IMR-90 (cell line): Measurements from ENCODE around the gene WDR11. TPM values are rescaled to one million over a fixed set of nuclear protein-coding genes. Genes with fewer than 3 reads are reported as not detected.

Experiments
- ATAC-seq: fragments of 200-7000 bp; cut with Tn5 transposase; 2 replicates; pipeline ENCODE4 v1.9.1; 2020; ENCODE audit warnings: low read depth, mild to moderate bottlenecking, moderate library complexity
- BruUV-seq: library from RNA; stranded (reverse); fragments of 400-500 nt; replicated peaks from 2 replicates; lab custom pipeline; 2021; lab: Mats Ljungman, UMichigan
- CTCF ChIA-PET: fragments of 300-600 bp; formaldehyde crosslinking; extraction: SDS; loops from one replicate; lab custom pipeline; 2021; ENCODE audit warnings: antibody characterized with exemption; lab: Yijun Ruan, JAX
- POLR2A ChIA-PET: fragments of 300-600 bp; sonication (Branson Sonifier 250); formaldehyde crosslinking; loops from one replicate; lab custom pipeline; 2022; ENCODE audit warnings: antibody characterized with exemption; ENCODE audit not compliant: unreplicated experiment; lab: Charles Lee
- DNase-seq: peaks from one replicate; pipeline ENCODE4 v3.0.0; 2013
- H2AFZ ChIP-seq: replicated peaks from 2 replicates; pipeline ENCODE3; 2013; ENCODE audit warnings: low read length, mild to moderate bottlenecking; ENCODE audit not compliant: poor library complexity
- H2AK5ac ChIP-seq: 2 replicates; pipeline ENCODE4 v1.6.1; 2013; ENCODE audit warnings: low read depth, low read length, inconsistent platforms
- H2AK9ac ChIP-seq: replicated peaks from 2 replicates; pipeline ENCODE3; 2013; ENCODE audit warnings: mild to moderate bottlenecking, low read depth, low read length, moderate library complexity; ENCODE audit not compliant: poor library complexity
- H2BK120ac ChIP-seq: 2 replicates; pipeline ENCODE4 v1.6.1; 2013; ENCODE audit warnings: low read depth, low read length, inconsistent platforms
- H2BK15ac ChIP-seq: 3 replicates; pipeline ENCODE4 v1.6.1; 2013; ENCODE audit warnings: low read depth, low read length, inconsistent platforms
- H2BK20ac ChIP-seq: 2 replicates; pipeline ENCODE4 v1.6.1; 2013; ENCODE audit warnings: low read depth, mild to moderate bottlenecking, inconsistent platforms, low read length, moderate library complexity
- H2BK5ac ChIP-seq: 2 replicates; pipeline ENCODE4 v1.6.1; 2013; ENCODE audit warnings: mild to moderate bottlenecking, low read depth, low read length, inconsistent platforms; ENCODE audit not compliant: poor library complexity, severe bottlenecking
- H3K14ac ChIP-seq: replicated peaks from 2 replicates; pipeline ENCODE4 v1.6.1; 2013; ENCODE audit warnings: low read depth, low read length, inconsistent platforms
- H3K18ac ChIP-seq: 2 replicates; pipeline ENCODE4 v1.6.1; 2013; ENCODE audit warnings: low read depth, low read length, control low read depth
- H3K23ac ChIP-seq: 2 replicates; pipeline ENCODE4 v1.6.1; 2013; ENCODE audit warnings: low read depth, low read length, inconsistent platforms
- H3K27ac ChIP-seq: 2 replicates; pipeline ENCODE4 v1.5.1; 2013; ENCODE audit warnings: mild to moderate bottlenecking, control low read depth, low read length; ENCODE audit not compliant: insufficient read depth
- H3K27me3 ChIP-seq: 2 replicates; pipeline ENCODE4 v1.6.1; 2013; ENCODE audit warnings: low read length; ENCODE audit not compliant: control insufficient read depth, insufficient read depth
- H3K36me3 ChIP-seq: 2 replicates; pipeline ENCODE4 v1.6.1; 2013; ENCODE audit warnings: low read length, mixed read lengths; ENCODE audit not compliant: control insufficient read depth, insufficient read depth
- H3K4ac ChIP-seq: 2 replicates; pipeline ENCODE4 v1.6.1; 2013; ENCODE audit warnings: low read depth, low read length, inconsistent platforms
- H3K4me1 ChIP-seq: 2 replicates; pipeline ENCODE4 v1.6.1; 2013; ENCODE audit warnings: low read length, mixed read lengths; ENCODE audit not compliant: control insufficient read depth, insufficient read depth
- H3K4me2 ChIP-seq: 2 replicates; pipeline ENCODE4 v1.6.1; 2013; ENCODE audit warnings: low read depth, mild to moderate bottlenecking, control low read depth, low read length, moderate library complexity
- H3K4me3 ChIP-seq: 2 replicates; pipeline ENCODE4 v1.5.1; 2013; ENCODE audit warnings: low read depth, mild to moderate bottlenecking, control low read depth, low read length, moderate library complexity; ENCODE audit not compliant: insufficient read depth
- H3K56ac ChIP-seq: 2 replicates; pipeline ENCODE4 v1.6.1; 2013; ENCODE audit warnings: low read length, inconsistent platforms; ENCODE audit not compliant: insufficient read depth; ENCODE audit errors: extremely low read depth
- H3K79me1 ChIP-seq, 2 experiments: 2 replicates each; pipeline ENCODE4 v1.6.1; 2013; ENCODE audit warnings: low read length in 2 of 2, inconsistent platforms in 1 of 2, low read depth in 1 of 2
- H3K9ac ChIP-seq: 2 replicates; pipeline ENCODE4 v1.6.1; 2013; ENCODE audit warnings: low read depth, low read length, control low read depth
- H3K9me1 ChIP-seq: 2 replicates; pipeline ENCODE4 v1.6.1; 2013; ENCODE audit warnings: low read length, inconsistent platforms; ENCODE audit not compliant: insufficient read depth
- H3K9me3 ChIP-seq: 2 replicates; pipeline ENCODE4 v1.6.1; 2013; ENCODE audit warnings: low read length; ENCODE audit not compliant: control insufficient read depth, insufficient read depth
- H4K20me1 ChIP-seq: 2 replicates; pipeline ENCODE4 v1.6.1; 2013; ENCODE audit warnings: low read length, inconsistent platforms; ENCODE audit not compliant: insufficient read depth
- H4K5ac ChIP-seq: 2 replicates; pipeline ENCODE4 v1.6.1; 2013; ENCODE audit warnings: mild to moderate bottlenecking, low read depth, low read length, control low read depth
- H4K8ac ChIP-seq, 2 experiments: 2 replicates each; pipeline ENCODE4 v1.6.1; 2013; ENCODE audit warnings: low read depth in 2 of 2, low read length in 2 of 2, control low read depth in 1 of 2, inconsistent platforms in 1 of 2
- H4K91ac ChIP-seq: 2 replicates; pipeline ENCODE4 v1.6.1; 2013; ENCODE audit warnings: low read depth, low read length, inconsistent platforms; ENCODE audit not compliant: insufficient read depth
- CHD1 ChIP-seq: IDR thresholded peaks from 2 replicates; pipeline ENCODE4 v1.6.1; 2012; ENCODE audit warnings: low read depth, low read length, improper control_type of control experiment
- MAZ ChIP-seq: IDR thresholded peaks from 2 replicates; pipeline ENCODE4 v1.6.1; 2012; ENCODE audit warnings: low read depth, mild to moderate bottlenecking, low read length, improper control_type of control experiment, moderate library complexity, borderline replicate concordance
- RAD21 ChIP-seq: IDR thresholded peaks from 2 replicates; pipeline ENCODE4 v1.6.1; 2012; ENCODE audit warnings: low read length, improper control_type of control experiment
- SMC3 ChIP-seq: fragments of 150-350 bp; IDR thresholded peaks from 2 replicates; pipeline ENCODE4 v1.6.1; 2016; ENCODE audit warnings: low read depth, mild to moderate bottlenecking, antibody characterized with exemption, low read length, moderate library complexity
- WGBS, 2 experiments: methylation state at CpG; one replicate each; pipeline versions ENCODE4 v1.1.5 to v1.1.7; 2013; ENCODE audit warnings: missing lambda C conversion rate in 2 of 2; ENCODE audit not compliant: insufficient read length in 1 of 2; ENCODE audit errors: extremely low coverage in 2 of 2; 5-methylcytosine and 5-hydroxymethylcytosine counted together
- dilution Hi-C: fragments of 300-500 bp; cut with HindIII; formaldehyde crosslinking; loops from one replicate; pipeline ENCODE4 v1.14.3; 2018; ENCODE audit warnings: low sequenced_read_pairs; ENCODE audit not compliant: unreplicated experiment
- in situ Hi-C: fragments of 300-500 bp; cut with MboI; formaldehyde crosslinking; loops from 3 replicates; pipeline ENCODE4 v1.14.3; 2019; ENCODE audit warnings: low sequenced_read_pairs, inconsistent platforms, mixed read lengths
- intact Hi-C: fragments of 100-400 bp; cut with micrococcal nuclease; formaldehyde crosslinking; loops from 2 replicates; pipeline ENCODE4 v1.10.0; 2022
- polyA plus RNA-seq, 3 experiments: library from polyadenylated mRNA; depleted of rRNA; stranded (reverse); fragments of >200 nt; gene quantifications; 2 replicates each; pipeline ENCODE4 v1.2.3, GENCODE V29; 2012; ENCODE audit warnings: low replicate concordance in 1 of 3
- total RNA-seq: library from RNA; depleted of rRNA; stranded (reverse); fragments of >200 nt; gene quantifications from 2 replicates; pipeline ENCODE4 v1.2.3, GENCODE V29; 2012
- TF ChIP-seq, protein P1 (sequence below): fragments of 150-350 bp; IDR thresholded peaks from 2 replicates; pipeline ENCODE4 v1.6.1; 2017; ENCODE audit warnings: mild to moderate bottlenecking, antibody characterized with exemption, low read length, low read depth
- TF ChIP-seq, protein P2 (sequence below): conservative IDR thresholded peaks from 2 replicates; pipeline ENCODE4 v1.5.1; 2012; ENCODE audit warnings: mild to moderate bottlenecking, low read depth, low read length, improper control_type of control experiment
- TF ChIP-seq, protein P3 (sequence below): fragments of 150-350 bp; IDR thresholded peaks from 2 replicates; pipeline ENCODE4 v1.6.1; 2016; ENCODE audit warnings: low read depth, mild to moderate bottlenecking, low read length, moderate library complexity, borderline replicate concordance

WDR11 gene
- total and polyA plus RNA-seq, 2 of the 4 experiments (the other 2 are of a cell fraction): 31.6 to 62.6 TPM

DNA sequence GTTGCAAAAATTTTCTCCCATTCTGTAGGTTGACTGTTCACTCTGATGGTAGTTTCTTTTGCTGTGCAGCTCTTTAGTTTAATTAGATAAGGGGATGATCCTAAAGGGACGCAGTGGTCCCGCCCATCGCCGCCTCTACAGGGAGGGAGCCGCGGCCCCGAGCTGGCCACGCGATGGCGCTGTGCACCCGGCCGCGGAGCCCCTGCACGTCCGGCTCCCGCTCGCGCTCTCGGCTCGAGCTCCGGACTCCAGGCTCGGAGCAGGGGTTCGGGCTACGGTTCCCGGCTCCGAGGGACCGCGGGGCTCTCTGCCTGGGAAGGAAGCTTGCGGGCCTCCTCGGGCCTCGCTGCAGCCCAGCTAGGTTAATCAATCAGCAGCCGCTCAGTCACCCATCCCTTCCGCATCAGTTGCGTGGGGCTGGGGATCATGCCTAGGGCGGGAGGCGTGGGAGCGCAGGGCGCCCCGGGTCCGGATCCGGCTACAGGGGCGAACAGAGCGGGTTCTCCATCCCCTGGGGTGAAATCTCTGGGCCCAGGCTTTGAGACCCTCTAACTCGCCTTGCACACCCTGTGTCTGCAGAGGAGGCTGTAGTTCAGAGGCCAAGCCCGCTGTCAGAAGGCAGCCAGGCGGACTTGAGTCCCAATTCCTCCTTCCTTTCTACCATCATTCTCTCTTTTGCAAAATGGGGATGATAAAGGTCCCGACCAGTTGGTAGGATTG is 97.9 kb downstream of the WDR11 start:
- no peak overlapping the region for H2AK5ac ChIP-seq
- H2AK9ac ChIP-seq: no peak overlapping the region
- no peaks in the 10 kb centered on the region for H3K9me1 ChIP-seq
- no peak overlapping the region for H3K27ac ChIP-seq
- H3K9ac ChIP-seq: no peak overlapping the region
- 6% methylated on average over 20 of the region's 47 CpGs; no CpG with 5 or more reads in 1 of the 2 experiments for WGBS, 2 experiments
- H4K5ac ChIP-seq: no peak overlapping the region
- H2BK5ac ChIP-seq: no peak overlapping the region
- POLR2A ChIA-PET: no interaction called here
- in situ Hi-C loops: loop anchor here (5.0 kb wide), 2 partner anchors 783 to 948 kb away; no protein-coding TSS in a partner anchor
- no peaks in the 10 kb centered on the region for H3K79me1 ChIP-seq
- H4K8ac ChIP-seq: no peak overlapping the region
- CTCF ChIA-PET: interaction anchor here (0.6 to 2.4 kb wide), 9 partner anchors 16 to 951 kb away, joined by 3 to 31 read pairs (median 4); no protein-coding TSS in a partner anchor
- no peak overlapping the region for H2BK120ac ChIP-seq
- no peak overlapping the region for H3K23ac ChIP-seq
- peak overlapping the region; percentile 68 for H3K4me2 ChIP-seq
- ATAC-seq: peak; percentile 99
- H2BK20ac ChIP-seq: no peak overlapping the region
- no peak overlapping the region for H3K4ac ChIP-seq
- no peak overlapping the region for H3K14ac ChIP-seq
- H4K20me1 ChIP-seq: no peaks in the 10 kb centered on the region
- no TSS peak for BruUV-seq
- no peaks in the 10 kb centered on the region for H3K9me3 ChIP-seq
- no peak overlapping the region for H3K56ac ChIP-seq
- H2AFZ ChIP-seq: peak overlapping the region; percentile 89
- peak; percentile 55 for DNase-seq
- no peak overlapping the region for H2BK15ac ChIP-seq
- dilution Hi-C loops: no loop called here
- H3K18ac ChIP-seq: no peak overlapping the region
- H3K4me1 ChIP-seq: no peaks in the 10 kb centered on the region
- no peak overlapping the region for H4K91ac ChIP-seq
- intact Hi-C loops: loop anchor here (1.0 to 10.0 kb wide), 5 partner anchors 785 to 1616 kb away; partner anchors contain the start of gene DMBT1
- H3K27me3 ChIP-seq: peaks cover 14% of the 10 kb centered on the region
- H3K36me3 ChIP-seq: no peaks in the 10 kb centered on the region
- TF ChIP-seq SMC3 (peak; percentile 76), CHD1 (no peak), RAD21 (peak; percentile 86), MAZ (0 out of 2 replicates have a peak, but pooled peaks have one; percentile 48)
- TF ChIP-seq, protein P1, sequence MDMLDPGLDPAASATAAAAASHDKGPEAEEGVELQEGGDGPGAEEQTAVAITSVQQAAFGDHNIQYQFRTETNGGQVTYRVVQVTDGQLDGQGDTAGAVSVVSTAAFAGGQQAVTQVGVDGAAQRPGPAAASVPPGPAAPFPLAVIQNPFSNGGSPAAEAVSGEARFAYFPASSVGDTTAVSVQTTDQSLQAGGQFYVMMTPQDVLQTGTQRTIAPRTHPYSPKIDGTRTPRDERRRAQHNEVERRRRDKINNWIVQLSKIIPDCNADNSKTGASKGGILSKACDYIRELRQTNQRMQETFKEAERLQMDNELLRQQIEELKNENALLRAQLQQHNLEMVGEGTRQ: no peak
- TF ChIP-seq, protein P2, sequence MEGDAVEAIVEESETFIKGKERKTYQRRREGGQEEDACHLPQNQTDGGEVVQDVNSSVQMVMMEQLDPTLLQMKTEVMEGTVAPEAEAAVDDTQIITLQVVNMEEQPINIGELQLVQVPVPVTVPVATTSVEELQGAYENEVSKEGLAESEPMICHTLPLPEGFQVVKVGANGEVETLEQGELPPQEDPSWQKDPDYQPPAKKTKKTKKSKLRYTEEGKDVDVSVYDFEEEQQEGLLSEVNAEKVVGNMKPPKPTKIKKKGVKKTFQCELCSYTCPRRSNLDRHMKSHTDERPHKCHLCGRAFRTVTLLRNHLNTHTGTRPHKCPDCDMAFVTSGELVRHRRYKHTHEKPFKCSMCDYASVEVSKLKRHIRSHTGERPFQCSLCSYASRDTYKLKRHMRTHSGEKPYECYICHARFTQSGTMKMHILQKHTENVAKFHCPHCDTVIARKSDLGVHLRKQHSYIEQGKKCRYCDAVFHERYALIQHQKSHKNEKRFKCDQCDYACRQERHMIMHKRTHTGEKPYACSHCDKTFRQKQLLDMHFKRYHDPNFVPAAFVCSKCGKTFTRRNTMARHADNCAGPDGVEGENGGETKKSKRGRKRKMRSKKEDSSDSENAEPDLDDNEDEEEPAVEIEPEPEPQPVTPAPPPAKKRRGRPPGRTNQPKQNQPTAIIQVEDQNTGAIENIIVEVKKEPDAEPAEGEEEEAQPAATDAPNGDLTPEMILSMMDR: peak; percentile 89
- TF ChIP-seq, protein P3, sequence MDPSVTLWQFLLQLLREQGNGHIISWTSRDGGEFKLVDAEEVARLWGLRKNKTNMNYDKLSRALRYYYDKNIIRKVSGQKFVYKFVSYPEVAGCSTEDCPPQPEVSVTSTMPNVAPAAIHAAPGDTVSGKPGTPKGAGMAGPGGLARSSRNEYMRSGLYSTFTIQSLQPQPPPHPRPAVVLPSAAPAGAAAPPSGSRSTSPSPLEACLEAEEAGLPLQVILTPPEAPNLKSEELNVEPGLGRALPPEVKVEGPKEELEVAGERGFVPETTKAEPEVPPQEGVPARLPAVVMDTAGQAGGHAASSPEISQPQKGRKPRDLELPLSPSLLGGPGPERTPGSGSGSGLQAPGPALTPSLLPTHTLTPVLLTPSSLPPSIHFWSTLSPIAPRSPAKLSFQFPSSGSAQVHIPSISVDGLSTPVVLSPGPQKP: no peak
- peak overlapping the region; percentile 31 for H3K4me3 ChIP-seq
